Stimulated activated CD8-positive, alpha-beta memory T cell treated with anti-CD3 and anti-CD28 coated beads, Interleukin-7, amount 100 ng/mL, for 4 hours (primary cell): ENCODE data around the gene PPP1CA.
A peak's percentile ranks its signal among the peaks of the same experiment; 100 is the strongest.
"Not testable (repeated sequence)": the region's sequence is repeated elsewhere in the genome, so short reads cannot be mapped to it uniquely, and the experiment has no call there.

Experiments
- DNase-seq, 2 donors: peaks; one replicate each; pipeline ENCODE4 v3.0.0-alpha.2; 2020; ENCODE audit warnings: low read depth in 2 of 2

The PPP1CA gene

DNA sequence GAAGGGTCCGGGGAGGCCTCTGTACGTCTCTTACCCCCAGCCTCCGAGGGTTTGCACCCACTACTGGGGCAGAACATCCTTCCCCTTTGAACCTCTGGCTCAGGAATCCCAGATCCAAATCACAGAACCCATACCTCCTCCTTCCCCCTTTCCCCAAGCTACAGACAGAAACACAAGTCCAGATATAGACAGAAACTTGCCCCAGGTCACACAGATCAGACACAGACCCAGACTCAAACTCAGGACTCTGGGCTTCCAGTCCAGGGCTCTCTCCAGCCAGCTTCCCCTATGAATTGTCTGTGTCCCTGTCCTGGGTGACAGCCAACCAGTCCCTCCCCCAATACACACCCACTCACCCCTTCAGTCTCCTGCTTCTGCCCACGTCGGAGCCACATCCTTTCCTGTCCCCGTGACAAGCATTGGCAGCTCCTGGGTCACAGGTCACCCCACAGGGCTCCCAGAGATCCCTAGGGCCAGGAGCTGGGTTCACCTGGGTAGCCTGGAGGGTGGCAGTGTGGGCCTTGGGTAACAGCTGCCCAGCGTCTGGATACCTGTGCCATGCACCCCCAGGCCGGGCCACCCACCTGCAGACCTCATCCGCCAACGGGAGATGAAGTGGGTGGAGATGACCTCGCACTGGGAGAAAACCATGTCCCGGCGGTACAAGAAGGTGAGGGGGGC, 3.0 kb upstream of the PPP1CA start:
- peak in 1 of 2 donors; percentile 50 for DNase-seq

GRCh38 chr11:67403085-67403484, 1.4 kb upstream of the PPP1CA start:
- DNase-seq: not testable (repeated sequence)

DNA sequence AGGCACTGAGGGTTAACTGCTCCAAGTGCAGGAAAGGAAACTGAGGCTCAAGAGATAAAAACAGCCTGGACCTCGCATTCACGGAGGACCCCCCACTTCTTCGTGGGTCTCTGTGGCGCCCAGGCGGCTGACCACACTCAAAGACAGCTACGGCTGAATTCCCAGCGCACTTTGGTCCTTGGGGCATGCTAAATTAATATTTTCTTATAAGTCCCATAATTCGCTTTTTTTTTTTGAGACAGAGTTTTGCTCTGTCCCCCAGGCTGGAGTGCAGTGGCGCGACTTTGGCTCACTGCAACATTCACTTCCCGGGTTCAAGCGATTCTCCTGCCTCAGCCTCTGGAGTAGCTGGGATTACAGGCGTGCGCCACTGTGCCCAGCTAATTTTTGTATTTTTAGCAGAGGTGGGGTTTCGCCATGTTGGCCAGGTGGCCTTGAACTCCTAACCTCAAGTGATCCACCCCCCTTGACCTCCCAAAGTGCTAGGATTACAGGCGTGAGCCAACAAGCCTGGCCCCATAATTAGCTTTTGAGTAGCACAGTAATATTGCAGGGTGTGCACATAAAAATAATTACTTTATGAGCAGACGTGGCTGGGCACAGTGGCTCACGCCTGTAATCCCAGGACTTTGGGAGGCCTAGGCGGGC, 658 bp upstream of the PPP1CA start:
- DNase-seq: not testable (repeated sequence)

- DNase-seq: no peak
Observed at GRCh38 chr11:67400942-67401494, 640 bp downstream of the PPP1CA start.

DNA sequence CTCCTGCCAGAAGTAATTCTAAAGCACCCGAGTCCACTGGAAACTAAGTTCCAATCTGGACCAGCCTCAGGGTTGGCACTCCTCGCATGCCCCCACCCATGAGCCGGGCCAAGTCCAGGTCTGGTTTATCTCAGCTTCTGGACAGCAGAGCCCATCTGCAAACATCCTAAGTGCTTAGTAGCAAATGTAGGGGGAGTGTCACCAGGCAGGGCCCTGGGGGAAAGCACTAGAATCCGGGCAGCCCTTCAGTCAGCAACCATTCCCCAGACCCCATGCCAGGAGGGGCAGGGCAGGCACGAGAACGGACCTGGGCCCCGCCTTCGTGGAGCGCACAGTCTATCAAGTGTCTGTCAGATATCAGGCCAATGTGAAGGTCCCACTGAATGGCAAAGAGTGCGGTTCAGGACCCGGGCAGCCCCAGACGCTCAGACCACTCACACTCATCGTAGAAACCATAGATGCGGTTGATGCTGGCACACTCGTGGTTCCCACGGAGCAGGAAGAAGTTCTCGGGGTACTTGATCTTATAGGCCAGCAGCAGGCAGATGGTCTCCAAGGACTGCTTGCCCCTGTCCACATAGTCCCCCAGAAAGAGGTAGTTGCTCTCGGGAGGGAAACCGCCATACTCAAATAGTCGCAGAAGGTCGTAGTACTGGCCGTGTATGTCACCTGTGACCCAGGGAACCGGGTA, 1.3 kb downstream of the PPP1CA start:
- DNase-seq: no peak

GRCh38 chr11:67398661-67399563, 2.7 kb downstream of the PPP1CA start:
- no peak for DNase-seq

DNA sequence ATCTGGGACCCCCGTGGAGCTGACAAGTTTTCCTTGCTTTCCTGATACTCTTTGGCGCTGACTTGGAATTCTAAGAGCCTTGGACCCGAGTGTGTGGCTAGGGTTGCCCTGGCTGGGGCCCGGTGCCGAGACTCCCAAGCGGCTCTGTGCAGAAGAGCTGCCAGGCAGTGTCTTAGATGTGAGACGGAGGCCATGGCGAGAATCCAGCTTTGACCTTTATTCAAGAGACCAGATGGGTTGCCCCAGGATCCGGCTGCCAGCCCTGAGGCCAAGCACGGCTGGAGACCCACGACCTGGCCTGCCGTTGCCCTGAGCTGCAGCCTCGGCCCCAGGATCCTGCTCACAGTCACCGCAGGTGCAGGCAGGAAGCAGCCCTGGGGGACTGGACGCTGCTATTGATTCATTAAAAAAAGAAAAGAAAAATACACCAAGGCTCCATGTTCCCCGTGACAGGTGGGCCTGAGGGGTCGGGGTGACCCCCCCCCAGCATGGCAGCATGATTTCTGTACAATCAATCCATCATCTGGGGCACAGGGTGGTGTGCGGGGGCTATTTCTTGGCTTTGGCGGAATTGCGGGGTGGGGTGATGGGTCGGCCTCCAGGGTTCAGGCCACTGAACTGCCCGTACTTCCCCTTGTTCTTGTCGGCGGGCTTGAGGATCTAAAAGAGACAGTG, 3.5 kb downstream of the PPP1CA start:
- no peak for DNase-seq

DNA sequence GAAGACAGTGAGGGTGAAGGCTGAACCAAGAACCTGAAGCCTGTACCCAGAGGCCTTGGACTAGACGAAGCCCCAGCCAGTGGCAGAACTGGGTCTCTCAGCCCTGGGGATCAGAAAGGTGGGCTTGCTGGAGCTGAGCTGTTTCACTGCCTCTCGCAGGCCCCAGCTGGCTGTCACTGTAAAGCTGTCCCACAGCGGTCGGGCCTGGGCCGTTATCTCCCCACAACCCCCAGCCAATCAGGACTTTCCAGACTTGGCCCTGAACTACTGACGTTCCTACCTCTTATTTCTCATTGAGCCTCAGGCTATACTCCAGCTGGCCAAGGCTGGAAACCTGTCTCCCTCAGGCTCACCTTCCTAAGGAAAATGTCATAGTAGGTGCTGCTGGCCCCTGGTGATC, 4.1 kb downstream of the PPP1CA start:
- no peak for DNase-seq

GRCh38 chr11:67396587-67397389, 4.9 kb downstream of the PPP1CA start:
- no peak for DNase-seq

- no peak for DNase-seq
Observed at GRCh38 chr11:67396259-67396581, 5.4 kb downstream of the PPP1CA start.

GRCh38 chr11:67395555-67396258, 6.0 kb downstream of the PPP1CA start:
- DNase-seq: no peak

DNA sequence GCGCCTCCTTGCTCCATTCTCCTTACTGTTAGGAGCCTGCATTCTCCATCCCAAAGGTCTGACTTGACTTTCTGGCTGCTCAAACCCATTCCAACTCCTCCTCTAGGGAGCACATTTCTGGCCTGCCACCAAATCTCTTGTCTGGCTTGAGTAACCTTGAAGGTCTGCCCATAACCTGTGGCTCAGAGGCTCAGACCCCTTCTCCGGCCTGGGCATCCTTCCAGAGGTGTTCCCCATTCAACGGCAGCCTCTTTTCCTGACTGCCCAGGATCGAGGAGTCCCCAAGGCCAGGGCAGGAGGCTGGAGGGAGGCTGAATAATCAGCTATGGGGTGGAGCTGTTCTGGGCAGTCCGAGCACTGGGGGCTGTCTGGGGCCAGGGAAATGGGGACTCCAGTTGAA, 7.7 kb downstream of the PPP1CA start:
- DNase-seq: no peak

- no peak for DNase-seq
Observed at GRCh38 chr11:67393437-67393836, 8.2 kb downstream of the PPP1CA start.

GRCh38 chr11:67392183-67392715, 9.4 kb downstream of the PPP1CA start:
- no peak for DNase-seq

DNA sequence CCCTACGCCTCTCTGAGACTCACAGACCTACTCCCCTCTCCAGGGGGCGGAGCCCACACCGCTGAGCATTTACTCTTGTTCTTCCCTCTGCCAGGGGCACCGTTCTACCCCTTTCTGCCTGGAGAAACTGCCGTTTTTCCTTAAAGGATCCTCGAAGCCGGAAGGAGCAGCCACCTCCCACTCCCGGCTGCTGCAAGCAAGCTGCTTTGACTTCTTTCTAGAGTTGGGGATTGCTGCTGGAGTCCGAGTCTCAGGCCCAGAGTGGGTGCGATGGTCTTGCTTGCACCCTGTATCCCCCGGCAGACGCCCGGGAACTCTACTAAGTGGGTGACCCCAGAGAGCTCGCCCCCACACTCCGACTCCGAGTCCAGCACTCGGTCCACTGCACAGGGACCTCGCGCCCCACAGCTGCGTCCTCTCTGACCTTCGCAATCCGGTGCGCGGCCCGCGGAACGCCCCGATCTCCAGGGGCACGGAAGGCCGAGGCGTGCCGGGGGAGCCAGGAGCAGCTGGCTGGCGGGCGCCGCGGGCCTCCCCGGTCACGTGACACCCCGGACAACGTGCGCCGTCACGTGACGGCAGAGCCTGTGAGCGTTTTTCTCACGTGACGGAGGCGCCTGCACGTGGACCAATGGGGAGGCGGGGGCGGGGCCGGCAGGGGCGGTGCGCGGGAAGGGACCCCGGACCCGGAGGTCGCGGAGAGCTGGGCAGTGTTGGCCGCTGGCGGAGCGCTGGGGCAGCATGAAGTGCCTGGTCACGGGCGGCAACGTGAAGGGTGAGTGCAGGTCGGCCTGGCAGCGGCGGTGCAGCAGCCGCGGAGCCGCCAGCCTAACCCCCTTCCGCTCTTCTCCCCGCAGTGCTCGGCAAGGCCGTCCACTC, 10.1 kb downstream of the PPP1CA start, which contains the start of gene RAD9A:
TSS of gene RAD9A (plus strand) at position 683 of the 879 bp plus-strand sequence. CDS start at position 742, 59 bp downstream.
- peak; percentile 85 to 93 for DNase-seq

GRCh38 chr11:67390947-67391303, 10.7 kb downstream of the PPP1CA start:
- DNase-seq: no peak

DNA sequence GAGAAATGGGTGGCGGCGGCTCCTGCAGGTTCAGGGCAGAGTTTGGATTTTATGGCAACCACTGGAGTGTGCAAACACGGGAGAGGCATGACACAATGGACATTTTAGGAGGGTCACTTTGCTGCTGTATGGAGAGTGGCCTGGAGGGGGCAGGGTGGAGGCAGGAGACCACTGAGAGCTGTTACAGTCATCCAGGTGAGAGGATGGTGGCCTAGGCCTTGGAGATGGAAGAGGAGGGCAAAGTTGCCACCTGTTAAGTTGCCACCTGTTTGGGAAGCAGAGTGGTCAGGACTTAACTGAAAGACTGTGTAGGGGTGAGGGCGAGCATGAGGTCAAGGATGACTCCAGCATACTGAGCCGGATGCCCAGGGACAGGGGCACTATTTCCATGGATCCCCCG, 12.2 kb downstream of the PPP1CA start:
- DNase-seq: no peak

- DNase-seq: no peak
Observed at GRCh38 chr11:67387518-67387917, 14.1 kb downstream of the PPP1CA start.
